HUDEP-2 (cell line): Measurements from ENCODE around the gene GNG4.

Source experiments
- DNase-seq, 76 experiments: peaks; one replicate each; lab custom pipeline; 2025; ENCODE audit not compliant: unreplicated experiment in 76 of 76; lab: John Stamatoyannopoulos, UW

Gene GNG4

GRCh38 chr1:235649368-235650163 lies at the start of gene GNG4:
Gene GNG4, minus strand, starts transcription at chr1:235649784. Its CDS starts 65,946 bp downstream, at chr1:235583838.
- DNase-seq: peak in 1 of 76 experiments; percentile 3

GRCh38 chr1:235697508-235697907 lies 47.9 kb upstream of the GNG4 start:
- DNase-seq: no peak

GRCh38 chr1:235689356-235689755 lies 39.8 kb upstream of the GNG4 start:
- no peak for DNase-seq

- DNase-seq: no peak
Measured at GRCh38 chr1:235688096-235688495, 38.5 kb upstream of the GNG4 start.

GRCh38 chr1:235683653-235684052 lies 34.1 kb upstream of the GNG4 start:
- peak in 1 of 76 experiments; percentile 0 for DNase-seq

GRCh38 chr1:235682216-235682615 lies 32.6 kb upstream of the GNG4 start:
- DNase-seq: no peak

GRCh38 chr1:235679644-235680043 lies 30.1 kb upstream of the GNG4 start:
- no peak for DNase-seq

GRCh38 chr1:235679005-235679404 lies 29.4 kb upstream of the GNG4 start:
- no peak for DNase-seq

- DNase-seq: no peak
Measured at GRCh38 chr1:235675152-235675890, 25.7 kb upstream of the GNG4 start.

GRCh38 chr1:235673981-235674380 lies 24.4 kb upstream of the GNG4 start:
- no peak for DNase-seq

GRCh38 chr1:235671992-235672391 lies 22.4 kb upstream of the GNG4 start:
- DNase-seq: no peak

GRCh38 chr1:235670157-235670776 lies 20.7 kb upstream of the GNG4 start:
- no peak for DNase-seq

GRCh38 chr1:235669277-235669676 lies 19.7 kb upstream of the GNG4 start:
- no peak for DNase-seq

- DNase-seq: no peak
Measured at GRCh38 chr1:235663628-235664027, 14.0 kb upstream of the GNG4 start.

- DNase-seq: no peak
Measured at GRCh38 chr1:235661568-235661967, 12.0 kb upstream of the GNG4 start.

- DNase-seq: no peak
Measured at GRCh38 chr1:235659186-235659771, 9.7 kb upstream of the GNG4 start.

GRCh38 chr1:235657747-235658526 lies 8.4 kb upstream of the GNG4 start:
- no peak for DNase-seq

- no peak for DNase-seq
Measured at GRCh38 chr1:235657269-235657668, 7.7 kb upstream of the GNG4 start.

GRCh38 chr1:235652364-235652763 lies 2.8 kb upstream of the GNG4 start:
- no peak for DNase-seq

- DNase-seq: no peak
Measured at GRCh38 chr1:235651170-235651806, 1.7 kb upstream of the GNG4 start.
